G401.6 (cell line): ENCODE measurements around the gene DMXL1.
A peak's percentile ranks its signal among the peaks of the same experiment; 100 is the strongest.
"Not testable (repeated sequence)": the region's sequence is repeated elsewhere in the genome, so short reads cannot be mapped to it uniquely, and the experiment has no call there.

ENCODE experiments used
- FAIRE-seq: peaks from 2 replicates; lab custom pipeline; 2012; peaks lifted over from hg19 to GRCh38; lab: Jason Lieb, UNC

Gene DMXL1

DNA sequence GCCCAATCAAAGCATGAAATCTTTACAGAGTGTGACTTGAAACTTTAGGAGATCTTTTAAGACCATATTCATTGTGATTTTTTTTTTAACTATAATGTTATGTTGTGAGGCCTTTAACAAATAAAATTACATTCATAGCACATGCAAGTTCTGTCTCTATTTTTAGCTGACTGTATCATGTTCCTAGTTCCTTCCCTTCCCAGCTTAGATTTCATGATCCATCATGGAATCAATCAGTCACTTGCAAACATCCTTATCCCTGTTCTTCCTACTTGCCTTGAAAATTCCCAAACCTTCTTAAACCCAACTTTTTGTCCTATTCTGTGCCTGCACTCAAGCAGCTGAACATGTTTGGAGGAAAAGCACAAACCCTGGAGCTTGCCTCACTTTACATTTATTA lies 141.8 kb downstream of the DMXL1 start:
- no peak for FAIRE-seq

GRCh38 chr5:119217183-119217582 lies 146.3 kb downstream of the DMXL1 start:
- no peak for FAIRE-seq

DNA sequence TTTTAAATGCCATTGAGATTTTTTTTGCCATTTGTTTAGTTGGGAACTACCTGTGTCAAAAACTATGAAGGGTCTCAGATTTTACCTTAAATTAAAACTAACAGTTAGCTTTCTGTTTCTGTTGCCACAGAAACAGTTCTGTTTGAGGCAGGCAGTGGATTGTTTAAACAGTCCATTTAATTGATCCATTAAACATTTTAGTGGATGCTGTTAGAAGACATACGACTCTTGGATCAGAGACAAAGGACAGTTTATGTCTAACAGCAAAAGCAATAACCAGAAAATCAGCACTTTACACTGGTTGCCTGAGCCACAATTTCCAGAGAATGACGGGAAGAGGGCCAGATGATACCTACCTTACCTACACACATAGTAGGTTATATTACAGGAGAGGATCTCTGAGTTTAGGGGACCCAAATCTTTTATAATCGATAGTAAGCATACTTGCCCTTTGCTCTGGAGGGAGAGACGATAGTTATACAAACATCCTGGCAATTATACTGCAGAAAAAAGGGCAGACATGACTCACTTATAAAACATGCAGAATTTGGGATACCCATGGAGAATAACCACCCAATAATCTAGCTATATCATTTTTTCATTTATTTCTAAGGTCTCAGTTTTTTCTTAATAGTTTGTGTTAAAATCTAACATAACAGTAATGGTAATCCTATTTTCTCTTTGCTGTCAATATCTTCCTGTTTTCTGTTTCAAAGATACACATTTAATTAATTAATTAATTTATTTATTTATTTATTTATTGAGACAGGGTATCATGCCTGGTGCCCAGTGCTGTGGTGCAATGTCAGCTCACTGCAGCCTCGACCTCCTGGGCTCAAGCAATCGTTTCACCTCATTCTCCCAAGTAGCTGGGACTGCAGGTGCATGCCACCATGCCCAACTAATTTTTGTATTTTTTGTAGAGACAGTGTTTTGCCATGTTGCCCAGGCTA lies 148.2 kb downstream of the DMXL1 start:
- no peak for FAIRE-seq

GRCh38 chr5:119220576-119221197 lies 149.8 kb downstream of the DMXL1 start:
- peak; percentile 83 for FAIRE-seq

DNA sequence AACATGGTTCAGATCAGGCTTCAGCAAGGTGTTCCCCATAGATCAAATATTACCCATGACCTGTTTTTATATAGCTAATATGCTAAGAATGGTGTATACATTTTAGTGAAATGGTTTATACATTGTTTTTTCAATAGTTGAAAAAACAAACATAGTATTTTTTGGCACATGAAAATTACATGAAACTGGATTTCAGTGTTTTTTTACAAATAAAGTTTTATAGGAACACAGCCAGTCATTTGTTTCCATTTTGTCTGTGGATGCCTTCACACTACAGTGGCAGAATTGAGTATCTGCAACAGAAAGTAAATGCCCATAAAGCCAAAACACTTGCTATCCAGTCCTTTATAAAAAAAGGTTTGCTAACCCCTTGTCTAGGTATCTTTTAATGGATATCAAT lies 150.4 kb downstream of the DMXL1 start:
- no peak for FAIRE-seq

DNA sequence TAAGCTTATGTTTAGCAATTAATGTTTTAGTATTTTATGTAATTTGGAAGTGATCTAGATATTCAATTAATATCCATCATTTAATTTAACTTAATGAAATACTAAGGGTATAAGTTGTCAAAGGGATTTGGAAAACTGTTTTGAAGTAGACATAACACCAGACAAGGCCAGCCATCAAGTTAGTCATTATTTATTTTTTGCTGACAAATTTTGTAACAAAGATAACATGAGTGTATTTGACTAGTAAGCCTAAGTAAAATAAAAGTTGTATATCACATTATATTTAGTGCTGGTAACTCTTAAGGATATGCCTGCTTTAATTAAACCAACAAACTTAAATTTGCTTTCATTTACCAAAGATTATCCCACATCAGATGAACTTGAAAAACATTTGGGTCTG lies 159.1 kb downstream of the DMXL1 start:
- FAIRE-seq = peak; percentile 74

DNA sequence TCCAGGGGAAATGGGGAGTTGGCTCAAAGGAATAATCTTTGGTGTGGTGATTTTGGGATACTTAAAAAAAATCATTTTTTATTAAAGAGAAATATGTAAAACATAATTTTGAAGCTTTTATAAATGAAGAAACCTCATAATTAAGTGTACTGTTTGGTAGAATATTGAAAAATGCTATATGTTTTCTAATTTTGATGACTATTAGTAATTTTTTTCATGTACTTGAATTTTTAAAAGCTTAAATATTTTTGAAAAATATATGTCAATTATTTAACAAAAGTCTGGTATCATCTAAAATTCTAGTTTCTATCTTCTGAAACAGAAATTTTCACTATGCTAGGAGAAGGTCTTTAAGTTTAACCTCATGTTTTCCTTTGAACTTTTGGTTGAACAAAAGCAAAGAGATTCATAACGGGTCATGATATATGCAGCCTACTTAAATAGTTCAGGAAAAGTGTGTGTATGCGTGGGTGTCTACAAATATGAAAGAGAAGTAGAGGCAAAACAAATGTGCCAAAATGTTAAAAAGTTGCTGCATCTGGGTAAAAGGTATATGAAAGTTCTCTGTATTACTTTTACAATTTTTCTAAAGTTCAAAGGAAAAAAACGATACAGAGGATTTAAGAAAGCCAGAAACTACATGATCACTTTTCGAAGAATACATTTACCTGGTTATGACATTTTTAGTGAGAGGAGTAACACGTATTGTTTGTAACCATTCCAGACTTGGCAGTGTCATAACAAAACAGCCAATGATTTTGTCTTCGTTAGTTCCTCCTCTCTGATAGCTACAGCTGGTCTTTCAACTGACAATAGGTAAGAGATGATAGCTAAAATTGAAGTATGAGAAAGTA lies 167.6 kb downstream of the DMXL1 start:
- FAIRE-seq = peak; percentile 86

- FAIRE-seq = no peak
Observed at GRCh38 chr5:119239119-119239417, 168.2 kb downstream of the DMXL1 start.

- not testable (repeated sequence) for FAIRE-seq
Observed at GRCh38 chr5:119239826-119240225, 168.9 kb downstream of the DMXL1 start.

DNA sequence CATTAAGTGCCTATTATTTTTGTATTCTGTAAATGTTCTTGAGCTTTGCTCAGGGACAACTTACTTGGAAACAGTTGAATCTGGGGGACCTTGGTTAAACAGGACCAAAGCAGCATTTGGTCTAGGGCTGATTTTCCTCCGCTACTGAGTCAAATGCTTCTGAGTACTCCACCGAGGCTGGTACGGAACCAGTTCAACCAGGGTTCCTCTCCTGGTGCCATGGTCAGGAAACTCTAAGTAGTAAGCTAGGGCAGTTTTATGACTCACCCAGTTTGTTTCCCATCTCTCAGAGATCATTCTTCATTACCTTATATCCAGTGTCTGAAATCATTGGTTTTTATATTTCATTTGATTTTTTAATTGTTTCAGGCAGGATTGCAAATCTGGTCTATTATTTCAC lies 173.0 kb downstream of the DMXL1 start:
- FAIRE-seq = no peak

DNA sequence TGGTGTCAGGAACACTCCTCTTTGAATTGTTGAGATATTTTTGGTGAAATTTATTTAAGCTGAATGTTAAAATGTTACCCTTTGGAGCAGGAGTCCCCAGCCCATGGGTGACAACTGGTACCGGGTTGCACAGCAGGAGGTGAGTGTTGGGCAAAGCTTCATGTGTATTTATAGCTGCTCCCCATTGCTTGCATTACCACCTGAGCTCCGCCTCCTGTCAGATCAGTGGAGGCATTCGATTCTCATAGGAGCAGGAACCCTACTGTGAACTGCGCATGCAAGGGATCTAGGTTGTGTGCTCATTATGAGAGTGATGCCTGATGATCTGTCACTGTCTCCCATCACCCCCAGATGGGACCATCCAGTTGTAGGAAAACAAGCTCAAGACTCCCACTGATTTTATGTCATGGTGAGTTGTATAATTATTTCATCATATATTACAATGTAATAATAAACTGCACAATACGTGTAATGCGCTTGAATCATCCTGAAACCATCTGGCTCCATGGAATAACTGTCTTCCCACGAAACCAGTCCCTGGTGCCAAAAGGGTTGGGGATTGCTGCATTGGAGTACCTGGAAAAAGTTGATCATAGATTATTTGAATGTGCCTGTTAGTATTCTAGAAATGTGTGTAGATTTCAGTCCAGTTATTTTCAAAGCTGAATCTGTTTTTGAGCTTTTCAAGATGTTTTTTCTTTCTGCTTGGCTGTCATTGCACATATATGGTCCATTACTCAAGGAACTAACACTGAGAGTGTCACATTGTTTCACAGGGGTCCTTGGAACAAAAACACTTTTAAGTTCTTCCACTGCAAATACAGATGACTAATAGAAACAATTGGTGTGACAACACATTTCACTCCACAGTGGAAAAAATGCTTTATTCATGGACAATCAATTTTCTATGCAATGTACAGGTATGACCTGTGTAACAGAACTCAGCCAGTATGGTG lies 180.3 kb downstream of the DMXL1 start:
- no peak for FAIRE-seq

DNA sequence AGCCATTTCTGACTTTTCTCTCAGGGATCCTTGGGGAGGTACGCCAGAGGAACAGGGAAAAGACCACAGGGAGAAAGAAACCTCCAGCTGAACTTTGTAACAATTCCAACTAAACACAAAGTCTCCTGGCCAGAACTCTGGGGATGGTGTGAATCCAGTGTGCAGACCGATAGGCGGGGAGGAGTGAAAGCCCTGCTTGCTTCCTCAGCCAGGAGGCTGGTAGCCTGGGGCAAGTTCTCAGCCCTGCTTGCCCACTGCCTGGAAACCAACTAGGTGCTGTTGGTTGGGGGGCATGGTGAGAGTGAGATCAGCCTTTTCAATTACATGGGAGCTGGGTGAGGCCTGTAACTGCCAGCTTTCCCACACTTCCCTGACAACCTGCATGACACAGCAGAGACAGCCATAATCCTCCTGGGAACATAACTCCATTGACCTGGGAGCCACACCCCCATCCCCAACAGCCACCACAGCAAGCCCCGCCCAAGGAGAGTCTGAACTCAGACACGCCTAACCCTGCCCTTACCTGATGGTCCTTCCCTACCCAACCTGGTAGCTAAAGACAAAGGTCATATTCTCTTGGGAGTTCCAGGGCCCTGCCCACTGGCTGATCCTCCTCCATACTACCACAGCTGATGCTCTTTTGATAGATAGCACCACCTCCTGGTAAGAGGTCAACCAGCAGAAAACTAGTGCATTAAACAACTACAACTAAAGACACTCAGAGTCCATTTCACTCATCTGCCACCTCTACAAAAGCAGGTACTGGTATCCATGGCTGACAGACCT lies 184.9 kb downstream of the DMXL1 start:
- no peak for FAIRE-seq

DNA sequence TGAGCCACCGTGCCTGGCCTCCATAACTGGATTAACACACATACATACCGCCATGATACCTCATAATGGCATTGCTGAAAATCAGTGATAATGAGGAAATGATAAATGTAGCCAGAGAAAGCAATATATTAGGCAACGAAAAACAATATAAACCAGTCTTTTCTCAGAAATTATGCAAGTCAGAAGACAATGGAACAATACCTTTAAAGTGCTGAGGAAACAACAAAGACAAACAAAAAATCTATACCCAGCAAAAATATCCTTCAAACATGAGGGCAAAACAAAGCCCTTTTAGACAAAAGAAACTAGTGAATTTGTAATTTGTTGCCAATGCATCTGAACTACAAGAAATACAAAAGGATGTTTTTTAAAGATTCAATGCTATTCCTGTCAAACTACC lies 186.7 kb downstream of the DMXL1 start:
- FAIRE-seq = no peak

DNA sequence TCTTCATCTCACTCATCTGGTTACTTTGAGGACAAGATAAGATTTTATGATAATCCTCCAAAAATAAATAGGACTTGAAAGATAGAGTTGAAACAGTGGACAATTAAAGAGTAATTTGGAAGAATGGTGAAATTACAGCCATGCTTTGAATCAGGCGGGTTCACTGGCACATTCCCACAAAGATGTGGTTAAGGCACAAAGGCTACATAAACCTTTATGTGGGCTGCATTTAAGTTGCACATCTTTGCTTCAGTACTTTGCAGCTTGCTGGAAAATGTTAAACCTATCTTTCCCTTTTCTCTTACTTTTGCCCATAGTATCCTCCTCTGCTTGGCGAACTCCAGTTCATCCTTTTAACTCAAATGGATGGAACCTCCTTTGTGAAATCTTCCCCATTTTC lies 192.8 kb downstream of the DMXL1 start:
- no peak for FAIRE-seq

DNA sequence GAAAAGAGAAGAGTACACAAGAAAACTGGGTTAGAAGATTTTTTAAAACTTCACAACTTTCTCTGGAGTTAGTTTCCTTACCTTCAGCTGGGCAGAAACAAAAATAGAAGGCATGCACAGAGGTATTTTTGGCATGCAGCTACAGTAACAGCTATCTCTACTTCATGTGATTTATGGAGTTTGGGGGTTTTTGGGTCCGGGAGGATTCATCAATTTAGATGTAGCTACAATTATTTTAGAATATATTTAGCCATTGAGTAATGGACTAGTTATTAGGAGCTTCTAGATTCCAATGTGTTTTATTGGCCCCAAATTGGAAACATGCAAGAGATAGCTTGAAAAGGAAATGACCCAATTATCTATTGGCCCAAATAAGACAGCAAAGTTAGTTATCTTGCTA lies 193.3 kb downstream of the DMXL1 start:
- no peak for FAIRE-seq

DNA sequence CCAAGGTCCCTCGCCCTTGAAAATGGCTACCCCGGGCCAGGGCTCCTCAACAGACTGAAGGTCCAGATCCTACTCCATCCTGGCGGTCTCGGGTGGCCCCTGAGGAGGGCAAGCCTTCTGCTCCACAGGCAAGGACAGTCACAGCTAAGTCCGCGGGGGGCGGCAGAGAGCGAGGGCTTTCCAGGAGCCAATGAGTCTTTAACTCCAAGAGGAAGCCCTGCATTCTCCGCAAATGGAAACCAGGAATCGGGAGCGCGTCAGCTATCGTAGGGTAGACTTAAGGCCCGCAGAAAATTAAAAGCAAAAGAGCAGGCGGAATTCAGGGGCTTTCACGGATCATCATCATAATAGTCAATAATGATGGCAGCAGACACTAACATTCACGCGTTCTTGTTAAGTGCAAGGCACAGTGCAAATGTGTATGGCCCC lies 197.1 kb downstream of the DMXL1 start:
- peak; percentile 93 for FAIRE-seq

DNA sequence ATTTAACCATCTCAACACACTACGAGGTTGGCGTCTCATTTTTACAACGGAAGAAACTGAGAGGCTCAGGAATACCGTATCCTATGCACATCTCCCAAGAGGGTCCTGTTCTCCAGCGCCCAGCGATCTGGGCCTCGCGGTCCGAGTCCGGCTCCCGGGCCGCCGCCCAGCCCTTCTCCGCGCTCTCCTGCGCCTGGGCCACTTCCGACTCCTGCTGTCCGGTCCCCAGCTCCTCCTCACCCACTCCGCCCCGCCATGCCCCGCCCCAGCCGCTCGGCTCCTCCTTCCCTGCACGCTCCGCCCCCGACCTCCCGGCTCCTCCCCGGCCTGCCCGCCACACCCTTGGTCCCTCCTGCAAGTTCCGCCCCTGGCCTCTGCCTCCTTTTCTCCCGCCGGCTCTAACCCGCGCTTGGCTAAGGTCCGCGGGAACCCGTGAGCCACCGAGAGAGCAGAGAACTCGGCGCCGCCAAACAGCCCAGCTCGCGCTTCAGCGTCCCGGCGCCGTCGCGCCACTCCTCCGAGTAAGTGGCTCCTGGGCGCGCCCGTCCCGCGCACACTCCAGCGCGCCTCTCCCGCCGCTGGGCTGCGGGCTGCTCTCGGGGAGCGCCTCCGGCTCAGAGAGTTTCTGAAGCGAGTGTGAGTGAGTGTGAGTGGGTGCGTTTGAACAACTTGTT lies 197.6 kb downstream of the DMXL1 start:
- peak; percentile 86 for FAIRE-seq

DNA sequence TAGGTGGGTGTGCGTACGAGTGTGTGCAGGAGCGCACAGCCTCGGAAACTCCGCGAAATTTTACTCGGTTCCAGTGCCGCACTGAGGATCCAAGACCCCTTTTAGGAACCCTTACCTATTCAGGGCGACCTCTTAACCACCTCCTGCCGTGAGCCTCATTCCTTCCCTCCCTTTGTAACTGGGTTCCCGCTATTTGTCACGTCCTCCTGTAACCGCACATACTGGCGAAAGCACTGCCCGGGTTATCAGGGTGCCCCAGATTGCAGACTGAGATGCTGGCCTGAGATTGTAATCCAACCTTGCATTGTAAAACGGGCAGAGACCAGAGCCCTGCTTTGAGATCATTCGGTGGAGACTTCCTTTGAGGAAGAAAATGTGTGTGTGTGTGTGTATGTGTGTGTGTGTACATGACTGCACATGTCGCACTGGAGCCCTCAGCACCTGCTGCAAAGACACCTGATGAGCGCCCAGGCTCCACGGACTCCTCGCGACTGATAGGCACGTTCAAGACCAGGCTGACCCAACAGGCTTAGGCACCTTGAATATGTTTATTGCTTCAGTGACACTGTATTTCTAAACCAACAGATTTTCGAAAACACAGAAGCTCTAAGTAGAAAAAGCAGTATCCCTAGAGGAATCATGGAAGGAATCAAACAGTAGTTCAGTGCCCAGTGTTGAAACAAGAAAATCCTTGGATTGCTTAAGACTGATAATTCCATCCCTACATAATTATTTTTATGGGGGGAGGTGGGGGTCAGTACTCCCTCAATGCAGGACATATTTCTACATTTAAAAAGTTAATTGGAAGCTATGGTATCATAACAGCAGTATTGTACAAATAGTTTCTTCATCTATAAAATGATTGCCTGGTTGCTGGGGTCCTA lies 198.4 kb downstream of the DMXL1 start:
- no peak for FAIRE-seq

- no peak for FAIRE-seq
Observed at GRCh38 chr5:119270121-119270565, 199.3 kb downstream of the DMXL1 start.
